Measurements from ENCODE around the gene FGD5.
"Not testable (repeated sequence)": the region's sequence is repeated elsewhere in the genome, so short reads cannot be mapped to it uniquely, and the experiment has no call there.

The FGD5 gene

DNA sequence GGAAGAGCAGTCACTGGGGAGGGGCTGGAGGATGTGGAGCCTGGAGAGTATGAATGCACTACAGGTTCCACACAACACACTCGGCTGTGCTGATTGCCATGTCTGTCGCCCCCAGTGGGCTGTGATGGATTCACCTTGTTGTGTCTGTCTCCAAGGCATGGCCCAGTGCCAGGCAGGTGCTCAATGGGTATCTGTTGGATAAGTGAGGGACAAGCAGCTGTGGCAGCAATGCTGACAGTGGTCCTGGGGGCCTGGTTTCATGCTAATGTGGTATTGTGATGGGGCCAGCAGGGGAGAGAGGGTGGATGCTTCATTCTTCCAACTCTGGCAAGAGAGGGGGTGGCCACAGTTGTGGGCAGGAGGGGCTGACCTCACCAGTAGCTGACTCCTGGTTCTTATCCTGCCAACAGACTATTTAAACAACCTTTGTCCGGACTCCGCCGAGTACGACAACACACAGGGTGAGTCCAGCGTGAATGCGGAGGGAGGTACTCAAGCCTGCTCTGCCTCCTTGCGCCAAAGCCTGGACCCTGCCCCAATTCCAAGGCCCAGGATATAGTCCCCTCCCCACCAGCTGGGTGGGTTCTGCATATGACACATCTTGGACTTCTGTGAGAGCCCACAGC lies 81.3 kb downstream of the FGD5 start:
- TF ChIP-seq, protein P1, sequence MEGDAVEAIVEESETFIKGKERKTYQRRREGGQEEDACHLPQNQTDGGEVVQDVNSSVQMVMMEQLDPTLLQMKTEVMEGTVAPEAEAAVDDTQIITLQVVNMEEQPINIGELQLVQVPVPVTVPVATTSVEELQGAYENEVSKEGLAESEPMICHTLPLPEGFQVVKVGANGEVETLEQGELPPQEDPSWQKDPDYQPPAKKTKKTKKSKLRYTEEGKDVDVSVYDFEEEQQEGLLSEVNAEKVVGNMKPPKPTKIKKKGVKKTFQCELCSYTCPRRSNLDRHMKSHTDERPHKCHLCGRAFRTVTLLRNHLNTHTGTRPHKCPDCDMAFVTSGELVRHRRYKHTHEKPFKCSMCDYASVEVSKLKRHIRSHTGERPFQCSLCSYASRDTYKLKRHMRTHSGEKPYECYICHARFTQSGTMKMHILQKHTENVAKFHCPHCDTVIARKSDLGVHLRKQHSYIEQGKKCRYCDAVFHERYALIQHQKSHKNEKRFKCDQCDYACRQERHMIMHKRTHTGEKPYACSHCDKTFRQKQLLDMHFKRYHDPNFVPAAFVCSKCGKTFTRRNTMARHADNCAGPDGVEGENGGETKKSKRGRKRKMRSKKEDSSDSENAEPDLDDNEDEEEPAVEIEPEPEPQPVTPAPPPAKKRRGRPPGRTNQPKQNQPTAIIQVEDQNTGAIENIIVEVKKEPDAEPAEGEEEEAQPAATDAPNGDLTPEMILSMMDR (IDR thresholded peaks at IDR 0.05), result no peak
- no peak for TF ChIP-seq ZFX (IDR thresholded peaks at IDR 0.05; ENCODE audit: borderline replicate concordance)
- H3K27ac ChIP-seq, result no peak overlapping the region

DNA sequence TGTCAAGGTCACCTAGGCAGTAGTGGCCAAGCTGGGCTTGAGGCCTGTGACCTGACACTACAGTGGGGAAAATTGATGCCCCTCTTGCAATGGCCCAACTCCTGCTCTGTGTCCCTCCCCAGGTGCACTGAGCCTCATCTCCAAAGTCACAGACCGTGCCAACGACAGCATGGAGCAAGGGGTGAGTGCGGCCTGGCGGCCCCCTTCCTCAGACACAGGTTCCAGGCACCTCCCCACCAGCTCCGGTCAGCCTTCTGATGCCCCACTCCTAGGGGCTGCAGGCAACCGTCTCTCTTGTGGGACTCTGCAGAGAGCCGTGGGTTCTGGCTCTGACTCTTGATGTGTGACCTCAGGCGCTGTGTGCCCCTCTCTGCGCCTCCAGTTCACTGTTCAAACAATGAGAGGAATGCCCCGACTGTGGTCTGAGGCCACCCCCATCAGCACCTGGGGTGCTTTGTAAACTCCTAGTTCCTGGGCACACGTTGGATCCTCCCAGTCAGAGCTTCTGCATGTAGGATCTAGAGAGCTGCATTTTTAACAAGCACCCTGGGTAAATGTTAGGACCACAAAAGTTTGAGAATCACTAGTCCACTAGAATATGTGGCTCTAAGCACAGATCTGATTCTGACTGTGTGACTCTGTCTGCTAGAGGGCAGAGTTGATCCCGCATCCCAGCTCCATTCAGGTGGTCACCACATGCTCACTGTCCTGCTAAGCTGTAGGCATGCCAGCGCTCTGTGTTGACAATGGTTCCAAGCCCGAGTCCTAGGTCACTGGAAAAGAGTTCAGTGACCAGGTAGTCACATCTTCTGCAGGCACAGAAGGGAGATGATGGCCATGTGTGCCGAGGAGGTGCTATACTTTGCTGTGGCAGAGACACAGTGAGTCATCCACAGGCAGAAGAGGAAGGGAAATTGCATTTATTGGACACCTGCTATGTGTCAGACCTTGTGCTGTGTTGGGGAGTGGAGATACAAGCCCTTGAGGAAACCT lies 82.4 kb downstream of the FGD5 start:
- TF ChIP-seq ZFX (IDR thresholded peaks at IDR 0.05; ENCODE audit: borderline replicate concordance), result no peak
- TF ChIP-seq, protein P1 (IDR thresholded peaks at IDR 0.05), result no peak
- no peak overlapping the region for H3K27ac ChIP-seq

DNA sequence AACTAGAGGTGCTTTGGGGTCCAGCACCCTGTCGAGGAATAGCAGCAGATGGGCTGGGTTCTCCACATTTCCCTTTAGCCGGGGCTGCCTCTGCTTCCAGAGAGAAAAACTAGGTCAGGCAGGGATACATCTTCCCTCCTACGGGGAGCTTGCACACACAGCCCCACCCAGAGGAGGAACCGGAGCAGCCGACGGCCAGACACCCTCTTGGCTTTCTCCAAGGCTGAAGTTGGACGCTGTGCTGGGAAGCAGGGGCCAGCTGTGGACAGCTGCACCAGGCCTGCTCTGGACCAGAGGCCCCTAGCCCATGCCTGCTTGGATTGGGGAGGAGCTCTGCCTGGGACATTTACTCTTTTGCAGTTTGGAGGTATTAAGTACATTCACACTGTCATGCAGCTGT lies 84.0 kb downstream of the FGD5 start:
- H3K27ac ChIP-seq, result no peak overlapping the region
- no peak for TF ChIP-seq ZFX (IDR thresholded peaks at IDR 0.05; ENCODE audit: borderline replicate concordance)
- TF ChIP-seq, protein P1 (IDR thresholded peaks at IDR 0.05), result no peak

DNA sequence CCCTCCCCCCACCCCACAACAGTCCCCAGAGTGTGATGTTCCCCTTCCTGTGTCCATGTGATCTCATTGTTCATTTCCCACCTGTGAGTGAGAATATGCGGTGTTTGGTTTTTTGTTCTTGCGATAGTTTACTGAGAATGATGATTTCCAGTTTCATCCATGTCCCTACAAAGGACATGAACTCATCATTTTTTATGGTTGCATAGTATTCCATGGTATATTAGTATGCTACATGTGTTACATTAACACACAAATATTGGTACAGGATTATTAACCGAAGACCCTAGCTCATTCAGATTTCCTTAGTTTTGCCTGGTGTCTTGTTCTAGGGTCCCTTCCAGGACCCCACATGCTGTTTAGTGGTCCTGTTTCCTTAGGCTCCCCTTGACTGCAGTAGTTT lies 84.7 kb downstream of the FGD5 start:
- H3K27ac ChIP-seq, result not testable (repeated sequence)

DNA sequence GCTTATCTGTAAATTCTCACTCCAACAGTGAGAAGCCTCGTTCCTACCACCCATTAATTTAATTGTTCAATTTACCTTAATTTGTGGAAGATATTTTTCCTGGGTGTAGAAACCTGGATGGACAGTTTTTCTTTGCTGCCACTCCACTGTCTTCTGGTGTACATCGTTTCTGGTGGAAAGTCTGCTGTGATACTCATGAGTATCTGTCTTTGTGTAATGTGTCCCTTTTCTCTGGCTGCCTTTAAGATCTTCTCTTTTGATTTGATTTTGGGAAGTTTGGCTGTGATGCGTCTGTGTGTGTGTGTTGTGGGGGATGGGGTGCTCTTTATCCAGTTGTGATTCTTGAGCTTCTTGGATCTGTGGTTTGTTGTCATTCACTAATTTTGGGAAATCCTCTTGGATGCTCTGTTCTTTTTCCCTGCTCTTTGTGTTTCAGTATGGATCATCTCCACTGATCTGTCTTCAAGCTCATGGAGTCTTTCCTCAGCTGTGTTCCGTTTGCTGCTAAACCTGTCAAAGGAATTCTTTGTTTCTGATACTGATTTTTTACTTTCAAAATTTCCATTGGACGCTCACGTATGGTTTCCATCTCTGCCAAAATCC lies 86.4 kb downstream of the FGD5 start:
- TF ChIP-seq ZFX (IDR thresholded peaks at IDR 0.05; ENCODE audit: borderline replicate concordance), result no peak
- TF ChIP-seq, protein P1 (IDR thresholded peaks at IDR 0.05), result no peak
- H3K27ac ChIP-seq, result no peak overlapping the region

DNA sequence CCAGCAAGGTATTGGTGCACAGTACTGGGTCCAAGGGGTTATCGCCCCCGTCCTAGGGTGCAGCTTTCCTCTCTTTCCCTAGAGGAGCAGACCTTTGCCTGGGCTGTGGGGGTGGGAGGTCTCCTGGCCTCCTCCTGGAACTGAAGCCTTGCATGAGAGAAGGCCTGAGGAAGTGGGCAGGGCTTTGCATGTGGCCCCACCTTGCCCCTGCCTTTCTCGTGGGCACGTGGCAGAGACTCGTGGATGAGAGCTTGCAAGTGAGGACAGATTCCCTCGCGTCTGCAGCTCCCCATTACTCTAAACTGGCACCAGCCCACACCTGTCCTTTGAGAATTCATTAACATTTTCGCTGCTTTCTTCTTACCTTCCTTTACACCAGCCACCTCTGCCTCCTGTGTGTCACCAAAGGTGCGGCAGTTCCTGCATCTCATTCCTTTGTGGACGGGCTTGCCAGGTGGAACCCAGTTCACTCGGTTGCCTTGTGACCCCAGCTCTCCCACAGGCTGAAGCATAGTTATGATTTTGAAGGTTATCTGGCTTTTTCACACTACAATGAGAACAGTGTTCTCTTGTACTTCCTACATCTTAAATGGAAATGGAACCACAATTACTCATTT lies 87.7 kb downstream of the FGD5 start:
- no peak overlapping the region for H3K27ac ChIP-seq
- TF ChIP-seq, protein P1 (IDR thresholded peaks at IDR 0.05), result no peak
- TF ChIP-seq ZFX (IDR thresholded peaks at IDR 0.05; ENCODE audit: borderline replicate concordance), result no peak
